H9 (cell line): Measurements from ENCODE around the gene LHFPL2. TPM values are rescaled to one million over a fixed set of nuclear protein-coding genes. Genes with fewer than 3 reads are reported as not detected.
A peak's percentile ranks its signal among the peaks of the same experiment; 100 is the strongest.

Experiments used
- DNase-seq: peaks from one replicate; pipeline ENCODE4 v3.0.0-alpha.2; 2017
- H2AFZ ChIP-seq: one replicate; pipeline ENCODE4 v1.6.1; 2013; ENCODE audit warnings: mild to moderate bottlenecking, low read length, control low read depth, moderate library complexity
- H2AK5ac ChIP-seq: 2 replicates; pipeline ENCODE4 v1.6.1; 2013; ENCODE audit warnings: low read length, control low read depth, mixed read lengths; ENCODE audit not compliant: insufficient read length
- H2BK120ac ChIP-seq: one replicate; pipeline ENCODE4 v1.6.1; 2013; ENCODE audit warnings: low read depth, mild to moderate bottlenecking, low read length, control low read depth, inconsistent platforms; ENCODE audit not compliant: poor library complexity, severe bottlenecking
- H2BK12ac ChIP-seq: 2 replicates; pipeline ENCODE4 v1.6.1; 2013; ENCODE audit warnings: low read length, control low read depth, mixed read lengths, low read depth; ENCODE audit not compliant: insufficient read length
- H2BK15ac ChIP-seq: 2 replicates; pipeline ENCODE4 v1.6.1; 2013; ENCODE audit warnings: low read depth, low read length, control low read depth
- H2BK20ac ChIP-seq: one replicate; pipeline ENCODE4 v1.6.1; 2013; ENCODE audit warnings: low read depth, mild to moderate bottlenecking, low read length, control low read depth, inconsistent platforms; ENCODE audit not compliant: poor library complexity, severe bottlenecking
- H2BK5ac ChIP-seq: 2 replicates; pipeline ENCODE4 v1.6.1; 2013; ENCODE audit warnings: low read length, control low read depth, mixed read lengths; ENCODE audit not compliant: insufficient read length
- H3K14ac ChIP-seq: 2 replicates; pipeline ENCODE4 v1.6.1; 2013; ENCODE audit warnings: low read length, control low read depth; ENCODE audit not compliant: insufficient read depth
- H3K18ac ChIP-seq: 2 replicates; pipeline ENCODE4 v1.6.1; 2013; ENCODE audit warnings: low read depth, mild to moderate bottlenecking, mixed read lengths, low read length, control low read depth; ENCODE audit not compliant: insufficient read length
- H3K23ac ChIP-seq: 2 replicates; pipeline ENCODE4 v1.6.1; 2013; ENCODE audit warnings: low read length, control low read depth, mixed read lengths, low read depth; ENCODE audit not compliant: insufficient read length
- H3K23me2 ChIP-seq: 2 replicates; pipeline ENCODE4 v1.6.1; 2013; ENCODE audit warnings: low read depth, mild to moderate bottlenecking, mixed read lengths, low read length, control low read depth; ENCODE audit not compliant: insufficient read length, poor library complexity, severe bottlenecking
- H3K27ac ChIP-seq: 2 replicates; pipeline ENCODE4 v1.5.1; 2013; ENCODE audit warnings: low read length, control low read depth, mixed read lengths, low read depth; ENCODE audit not compliant: insufficient read length
- H3K27me3 ChIP-seq: 2 replicates; pipeline ENCODE4 v1.6.1; 2013; ENCODE audit warnings: low read length, control low read depth, inconsistent platforms; ENCODE audit not compliant: insufficient read depth
- H3K4ac ChIP-seq: 2 replicates; pipeline ENCODE4 v1.6.1; 2013; ENCODE audit warnings: low read depth, mild to moderate bottlenecking, control low read depth, inconsistent platforms, low read length, moderate library complexity
- H3K4me1 ChIP-seq: 2 replicates; pipeline ENCODE4 v1.6.1; 2013; ENCODE audit warnings: low read length, control low read depth, inconsistent platforms; ENCODE audit not compliant: insufficient read depth
- H3K4me2 ChIP-seq: 2 replicates; pipeline ENCODE4 v1.6.1; 2013; ENCODE audit warnings: low read length, control low read depth, mixed read lengths; ENCODE audit not compliant: insufficient read length, insufficient read depth
- H3K56ac ChIP-seq: 2 replicates; pipeline ENCODE4 v1.6.1; 2013; ENCODE audit warnings: low read depth, mild to moderate bottlenecking, mixed read lengths, low read length, control low read depth; ENCODE audit not compliant: insufficient read length
- H3K79me1 ChIP-seq: 2 replicates; pipeline ENCODE4 v1.6.1; 2013; ENCODE audit warnings: low read depth, mild to moderate bottlenecking, moderate library complexity, low read length, control low read depth, inconsistent platforms; ENCODE audit not compliant: insufficient read depth, poor library complexity, severe bottlenecking
- H3K79me2 ChIP-seq: 2 replicates; pipeline ENCODE4 v1.6.1; 2013; ENCODE audit warnings: low read length, control low read depth, inconsistent platforms; ENCODE audit not compliant: insufficient read depth
- H3K9ac ChIP-seq: 2 replicates; pipeline ENCODE4 v1.6.1; 2013; ENCODE audit warnings: low read length, control low read depth, mixed read lengths; ENCODE audit not compliant: insufficient read length; ENCODE audit errors: extremely low read depth
- H3K9me3 ChIP-seq: one replicate; pipeline ENCODE4 v1.6.1; 2013; ENCODE audit warnings: low read depth, low read length, inconsistent platforms; ENCODE audit not compliant: control insufficient read depth
- H3T11ph ChIP-seq: one replicate; pipeline ENCODE4 v1.6.1; 2013; ENCODE audit warnings: mild to moderate bottlenecking, low read length, control low read depth, inconsistent platforms
- H4K20me1 ChIP-seq: one replicate; pipeline ENCODE4 v1.6.1; 2013; ENCODE audit not compliant: control insufficient read depth, insufficient read length, insufficient read depth
- H4K5ac ChIP-seq: 2 replicates; pipeline ENCODE4 v1.6.1; 2013; ENCODE audit warnings: low read depth, mild to moderate bottlenecking, mixed read lengths, low read length, control low read depth; ENCODE audit not compliant: insufficient read length
- H4K8ac ChIP-seq: replicated peaks from 2 replicates; pipeline ENCODE4 v1.6.1; 2013; ENCODE audit warnings: low read length, control low read depth, mixed read lengths, low read depth; ENCODE audit not compliant: insufficient read length
- H4K91ac ChIP-seq: 2 replicates; pipeline ENCODE4 v1.6.1; 2013; ENCODE audit warnings: low read depth, mild to moderate bottlenecking, moderate library complexity, mixed read lengths, low read length, control low read depth; ENCODE audit not compliant: insufficient read length
- H3K27ac Mint-ChIP-seq, 3 experiments: 2 replicates in 2 of 3; 3 replicates in 1 of 3; pipeline ENCODE4 v1.8.0; 2020 to 2021; ENCODE audit warnings: mixed read lengths in 3 of 3, mild to moderate bottlenecking in 1 of 3, moderate library complexity in 1 of 3
- H3K27me3 Mint-ChIP-seq: 2 replicates; pipeline ENCODE4 v1.8.0; 2021; ENCODE audit warnings: low read depth, mild to moderate bottlenecking, moderate library complexity, mixed read lengths
- H3K36me3 Mint-ChIP-seq, 3 experiments: 2 replicates in 2 of 3; 3 replicates in 1 of 3; pipeline ENCODE4 v1.8.0; 2020 to 2021; ENCODE audit warnings: low read depth in 3 of 3, mixed read lengths in 3 of 3; ENCODE audit not compliant: insufficient read depth in 1 of 3
- H3K4me1 Mint-ChIP-seq, 2 experiments: 2 replicates each; pipeline ENCODE4 v1.8.0; 2020; ENCODE audit warnings: mixed read lengths in 2 of 2
- H3K4me3 Mint-ChIP-seq, 2 experiments: 2 replicates in 1 of 2; 3 replicates in 1 of 2; pipeline ENCODE4 v1.8.0; 2020 to 2021; ENCODE audit warnings: mild to moderate bottlenecking in 2 of 2, mixed read lengths in 2 of 2, moderate library complexity in 1 of 2
- H3K9me3 Mint-ChIP-seq, 2 experiments: 2 replicates in 1 of 2; 3 replicates in 1 of 2; pipeline ENCODE4 v1.8.0; 2020; ENCODE audit warnings: mild to moderate bottlenecking in 2 of 2, mixed read lengths in 2 of 2, moderate library complexity in 1 of 2
- CTCF ChIP-seq: fragments of 200-600 bp; sonication (generic); conservative IDR thresholded peaks from 3 replicates; pipeline ENCODE4 v1.8.0; 2021; ENCODE audit warnings: antibody characterized with exemption, mild to moderate bottlenecking
- WGBS: extraction: QIAGEN DNeasy Blood & Tissue Kit; methylation state at CpG from one replicate; pipeline ENCODE4 v1.1.7; 2013; ENCODE audit warnings: missing lambda C conversion rate, low lambda C conversion rate, mixed read lengths; ENCODE audit not compliant: insufficient read length; ENCODE audit errors: extremely low coverage; 5-methylcytosine and 5-hydroxymethylcytosine counted together
- total RNA-seq: library from RNA; stranded (reverse); gene quantifications from 2 replicates; pipeline ENCODE4 v1.2.1, GENCODE V29; 2021

The LHFPL2 gene
- total RNA-seq, 1 experiment from 2014 or later: 26.3 TPM

- no peak for DNase-seq
- H3K27me3 Mint-ChIP-seq: no peaks in the 10 kb centered on the region
- H3K4me1 Mint-ChIP-seq: no peaks in the 10 kb centered on the region
- Histone ChIP-seq H2AK5ac (no peak overlapping the region), H3K4me1 (no peaks in the 10 kb centered on the region), H3K4ac (no peak overlapping the region), H4K20me1 (no peaks in the 10 kb centered on the region), H2BK20ac (no peak overlapping the region), H2BK12ac (no peak overlapping the region), H3T11ph (no peak overlapping the region), H3K79me1 (no peaks in the 10 kb centered on the region), H4K8ac (no peak overlapping the region), H2BK120ac (no peak overlapping the region), H3K27me3 (no peaks in the 10 kb centered on the region), H3K9me3 (no peaks in the 10 kb centered on the region), H3K4me2 (no peak overlapping the region), H4K91ac (no peak overlapping the region), H2BK5ac (no peak overlapping the region), H2BK15ac (no peak overlapping the region), H3K23me2 (no peaks in the 10 kb centered on the region), H3K23ac (no peak overlapping the region), H3K14ac (no peak overlapping the region), H3K9ac (no peak overlapping the region), H3K79me2 (no peaks in the 10 kb centered on the region), H3K56ac (no peak overlapping the region), H4K5ac (no peak overlapping the region), H2AFZ (no peak overlapping the region), H3K18ac (no peak overlapping the region), H3K27ac (no peak overlapping the region)
- H3K27ac Mint-ChIP-seq: no peak overlapping the region
- H3K4me3 Mint-ChIP-seq: no peak overlapping the region
- H3K36me3 Mint-ChIP-seq: no peaks in the 10 kb centered on the region; a peak in 1 of 7 replicates
- TF ChIP-seq CTCF: peak; percentile 83
- no peaks in the 10 kb centered on the region for H3K9me3 Mint-ChIP-seq
- no CpG with 5 or more reads among the region's 3 CpGs for WGBS
Observed at GRCh38 chr5:78467752-78468357, 180.7 kb downstream of the LHFPL2 start.
